Measurements from ENCODE around the gene FBXO47.

FBXO47 gene

DNA sequence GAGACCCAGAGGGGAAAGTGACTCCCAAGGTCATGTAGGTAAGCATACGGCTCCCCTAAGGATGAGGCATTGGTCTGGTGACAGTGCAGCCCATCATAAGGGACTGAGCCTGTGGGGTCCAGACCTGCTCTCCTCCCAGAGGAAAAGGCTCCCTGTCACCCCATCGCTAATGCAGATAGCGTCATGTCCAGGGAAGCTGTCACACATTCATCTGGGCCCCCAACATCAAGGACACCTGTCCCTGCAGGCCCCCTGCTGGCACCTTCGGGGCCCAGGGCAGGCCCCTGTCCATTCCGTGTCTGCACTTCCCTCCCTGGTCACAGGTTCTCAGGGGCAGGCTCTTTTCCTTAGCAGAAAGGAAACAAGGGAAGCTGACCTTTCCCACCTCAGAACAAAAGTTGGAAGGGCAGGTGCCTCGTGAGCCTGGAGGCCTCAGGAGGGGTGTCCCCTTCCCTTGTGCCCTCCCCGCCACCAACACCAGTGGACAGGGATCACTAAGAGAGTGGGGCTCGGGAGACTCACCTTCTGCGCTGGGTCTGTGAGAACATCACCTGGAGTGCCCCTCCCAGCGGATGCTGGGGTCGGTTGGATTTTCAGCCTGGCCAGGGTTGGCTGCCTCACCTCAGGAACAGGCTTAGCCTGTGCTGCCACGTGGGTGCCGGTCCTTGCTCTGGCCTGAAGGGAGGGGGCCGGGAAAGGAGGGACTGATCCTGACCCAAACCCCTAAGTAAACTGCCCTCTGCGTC lies 59.1 kb downstream of the FBXO47 start:
- no peak for DNase-seq (ENCODE audit: low read depth)
- peak; percentile 14 for TF ChIP-seq CTCF (IDR thresholded peaks at IDR 0.05; ENCODE audit: low read depth, low read length, missing control alignments)
- H3K4me3 ChIP-seq (ENCODE audit: low read depth, low read length) = peak overlapping the region; percentile 14; the same call in 1 of the 2 replicates

DNA sequence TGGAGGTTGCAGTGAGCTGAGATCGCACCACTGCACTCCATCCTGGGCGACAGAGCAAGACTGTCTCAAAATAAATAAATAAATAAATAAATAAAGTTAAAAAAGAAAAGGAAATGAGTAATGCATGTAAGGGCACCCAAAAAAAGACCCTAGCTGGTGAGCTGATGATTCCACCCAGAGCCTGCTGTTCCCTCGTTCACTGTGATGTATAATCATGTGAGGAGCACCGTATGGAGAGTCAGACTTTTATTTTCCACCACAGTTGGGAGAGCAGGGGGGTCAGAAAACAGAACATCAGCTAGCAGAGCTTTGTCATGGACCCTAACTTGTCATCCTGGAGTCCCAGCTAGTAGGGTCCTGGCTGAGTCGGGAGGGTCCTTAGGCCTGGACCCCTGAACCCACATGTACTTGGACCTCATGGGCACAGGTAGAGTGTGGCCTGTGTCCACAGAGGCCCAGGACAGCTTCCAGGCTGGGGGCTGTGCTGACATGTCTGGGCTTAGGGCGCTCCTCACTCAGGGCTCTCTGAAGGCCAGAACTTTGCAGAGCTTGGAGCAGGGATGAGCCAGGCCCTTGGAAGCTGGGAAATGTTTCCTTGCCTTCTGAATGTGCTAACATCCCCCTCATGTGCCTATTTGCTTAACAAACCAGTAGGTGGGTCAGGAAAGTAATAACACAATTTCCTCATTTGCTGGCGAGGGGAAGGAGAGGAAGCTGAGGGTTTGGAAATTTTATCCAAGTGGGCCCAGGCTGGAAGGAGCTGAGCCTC lies 60.6 kb downstream of the FBXO47 start:
- no peak for DNase-seq (ENCODE audit: low read depth)
- TF ChIP-seq CTCF (IDR thresholded peaks at IDR 0.05; ENCODE audit: low read depth, low read length, missing control alignments) = no peak
- H3K4me3 ChIP-seq (ENCODE audit: low read depth, low read length) = no peak overlapping the region

DNA sequence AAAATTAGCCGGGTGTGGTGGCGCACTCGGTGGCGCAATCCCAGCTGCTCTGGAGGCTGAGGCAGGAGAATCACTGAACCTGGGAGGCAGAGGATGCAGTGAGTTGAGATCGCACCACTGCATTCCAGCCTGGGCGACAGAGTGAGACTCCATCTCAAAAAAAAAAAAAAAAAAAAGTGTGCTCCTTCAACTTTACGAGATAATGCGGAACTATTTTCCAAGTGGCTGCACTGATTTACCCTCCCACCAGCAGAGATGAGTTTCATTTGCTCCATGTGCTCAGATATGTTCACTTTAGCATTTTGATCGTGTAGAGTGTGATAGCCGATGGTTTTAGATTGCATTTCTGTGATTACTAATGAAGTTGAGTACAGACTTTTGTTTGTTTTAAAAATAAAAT lies 61.8 kb downstream of the FBXO47 start:
- no peak for TF ChIP-seq CTCF (IDR thresholded peaks at IDR 0.05; ENCODE audit: low read depth, low read length, missing control alignments)
- DNase-seq (ENCODE audit: low read depth) = no peak
- H3K4me3 ChIP-seq (ENCODE audit: low read depth, low read length) = no peak overlapping the region

GRCh38 chr17:38904892-38905291 lies 62.3 kb downstream of the FBXO47 start:
- DNase-seq (ENCODE audit: low read depth) = no peak
- no peak overlapping the region for H3K4me3 ChIP-seq (ENCODE audit: low read depth, low read length)
- no peak for TF ChIP-seq CTCF (IDR thresholded peaks at IDR 0.05; ENCODE audit: low read depth, low read length, missing control alignments)

DNA sequence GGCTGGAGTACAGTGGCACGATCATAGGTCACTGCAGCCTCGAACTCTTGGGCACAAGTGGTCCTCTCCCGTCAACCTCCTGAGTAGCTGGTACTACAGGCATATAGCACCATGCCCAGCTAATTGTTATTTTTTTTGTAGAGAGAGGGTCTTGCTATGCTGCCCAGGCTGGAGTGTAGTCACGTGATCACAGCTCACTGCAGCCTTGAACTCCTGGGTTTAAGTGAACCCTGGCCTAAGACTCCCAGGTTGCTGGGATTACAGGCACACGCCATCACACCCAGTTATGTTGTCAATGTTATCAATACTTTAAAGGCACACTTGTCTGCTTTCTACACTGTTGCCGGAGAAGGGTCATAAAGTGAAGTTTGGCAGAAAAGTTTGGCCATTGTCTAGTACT lies 63.8 kb downstream of the FBXO47 start:
- TF ChIP-seq CTCF (IDR thresholded peaks at IDR 0.05; ENCODE audit: low read depth, low read length, missing control alignments) = no peak
- no peak for DNase-seq (ENCODE audit: low read depth)
- no peak overlapping the region for H3K4me3 ChIP-seq (ENCODE audit: low read depth, low read length)

DNA sequence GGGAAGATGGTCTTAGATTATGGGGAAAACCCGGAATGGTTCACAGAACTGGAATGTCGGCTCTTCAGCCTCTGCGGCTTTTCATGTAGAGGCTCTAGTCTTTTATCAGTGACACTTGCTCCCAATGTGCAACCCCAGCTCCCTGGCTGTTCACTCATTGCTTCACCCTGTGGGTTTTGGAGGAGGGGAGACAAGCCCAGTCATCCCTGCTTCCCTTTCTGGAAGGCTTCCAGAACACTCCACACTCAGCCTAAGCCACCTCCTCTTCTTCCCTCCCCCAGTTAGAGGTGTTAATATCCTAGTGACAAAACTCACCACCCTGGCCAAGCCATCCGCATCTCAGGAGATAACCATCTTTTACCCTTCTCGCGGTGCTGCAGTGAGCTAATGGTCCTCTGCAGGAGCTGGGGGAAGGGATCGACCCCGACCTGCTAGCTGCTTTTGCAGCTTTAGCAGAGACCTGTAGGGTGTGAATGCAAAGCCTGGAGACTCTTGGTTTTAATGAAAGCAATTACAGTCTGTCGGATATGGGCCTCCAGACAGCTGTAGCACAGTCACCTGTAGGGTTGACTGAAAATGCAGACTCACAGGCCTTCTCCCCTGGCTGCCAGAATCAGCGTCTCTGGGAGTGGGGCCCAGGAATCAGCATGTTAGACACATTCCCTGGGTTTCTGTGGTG lies 66.1 kb downstream of the FBXO47 start:
- TF ChIP-seq CTCF (IDR thresholded peaks at IDR 0.05; ENCODE audit: low read depth, low read length, missing control alignments) = no peak
- DNase-seq (ENCODE audit: low read depth) = no peak

More for the DNA sequence above, 66.1 kb downstream of the FBXO47 start:
- no peak overlapping the region for H3K4me3 ChIP-seq (ENCODE audit: low read depth, low read length)

Data from GM12864 (cell line).